Measurements from ENCODE around the gene URM1.
"Not testable (repeated sequence)": the region's sequence is repeated elsewhere in the genome, so short reads cannot be mapped to it uniquely, and the experiment has no call there.

Gene URM1

DNA sequence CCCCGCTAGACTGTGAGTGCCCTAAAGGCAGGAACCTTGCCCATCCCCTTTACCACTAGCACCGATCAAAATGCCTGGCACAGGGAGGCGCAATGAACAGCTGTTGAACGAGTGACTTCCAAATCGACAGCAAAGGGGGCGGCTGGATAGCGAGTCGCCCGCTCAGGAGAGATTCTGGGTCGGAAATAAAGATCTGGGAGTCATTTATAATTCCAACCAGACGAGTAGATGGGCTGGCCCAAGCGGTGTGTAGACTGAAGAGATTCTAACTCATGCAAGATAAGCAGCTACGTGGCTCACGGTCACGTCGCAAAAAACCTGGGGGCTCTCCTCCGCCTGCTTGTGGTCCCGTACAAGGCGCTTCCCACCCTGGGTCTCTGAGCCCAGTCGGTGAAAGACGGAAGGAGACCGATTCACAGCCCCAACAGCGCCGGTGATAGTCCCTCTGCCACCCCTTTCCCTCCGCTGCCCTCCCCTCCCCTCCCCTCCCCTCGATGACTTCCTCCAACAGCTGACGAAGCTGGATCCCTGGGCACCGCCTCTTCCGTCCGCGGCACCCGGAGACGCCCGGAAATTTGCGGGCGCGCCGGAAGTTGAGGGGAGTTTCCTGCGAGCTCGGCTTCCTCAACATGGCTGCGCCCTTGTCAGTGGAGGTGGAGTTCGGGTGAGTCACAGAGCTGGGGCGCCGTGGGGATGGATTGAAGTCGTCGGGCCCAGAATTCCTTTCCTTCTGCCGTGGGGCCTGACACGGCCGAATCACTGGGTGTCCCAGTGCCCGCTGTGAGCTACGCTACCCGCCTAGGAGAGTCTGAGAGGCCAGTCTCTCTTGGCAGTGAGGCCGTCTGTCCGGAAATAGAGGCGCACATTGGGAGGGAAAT, at the start of gene URM1:
Gene URM1, plus strand, starts transcription at position 623 of the 878 bp plus-strand sequence. Its CDS starts 7 bp downstream, at position 630.
- DNase-seq (ENCODE audit: insufficient read length, low spot score) (peak; percentile 98), FAIRE-seq (peak; percentile 94)

- FAIRE-seq (no peak), DNase-seq (ENCODE audit: insufficient read length, low spot score) (no peak)
These were observed 49.2 kb upstream of the URM1 start for GRCh38 chr9:128321879-128322403.

- peak; percentile 85 for FAIRE-seq
- peak; percentile 89 for DNase-seq (ENCODE audit: insufficient read length, low spot score)
These were observed 48.6 kb upstream of the URM1 start, which contains the start of the genes COQ4 and TRUB2 for GRCh38 chr9:128322404-128323211. COQ4 (plus strand) TSS chr9:128322839; CDS start chr9:128322859, 20 bp downstream. TRUB2 (minus strand) TSS chr9:128322447; CDS start chr9:128322408, 39 bp downstream.

DNA sequence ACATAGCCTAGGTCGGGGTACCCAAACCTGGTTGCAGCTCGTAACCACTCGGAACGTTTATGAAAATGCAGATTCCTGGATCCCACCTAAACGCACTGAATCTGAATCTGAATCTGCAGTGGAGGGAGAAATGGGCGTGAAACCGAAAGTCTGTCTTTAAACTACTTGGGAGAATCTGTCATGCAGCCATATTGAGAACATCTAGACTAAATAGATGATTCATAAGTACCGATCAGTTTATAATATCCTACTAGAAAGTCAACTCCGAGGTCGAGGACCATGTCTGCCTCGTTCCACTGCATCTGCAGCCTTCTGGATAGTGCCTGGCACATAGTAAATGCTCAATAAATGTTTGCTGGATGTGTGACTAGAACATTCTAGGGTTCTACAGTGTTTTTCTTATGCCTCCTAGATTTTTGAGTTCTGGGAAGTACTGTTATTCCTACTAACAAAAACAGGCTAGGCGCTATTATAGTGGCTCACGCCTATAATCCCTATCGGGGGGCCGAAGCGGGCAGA, 47.9 kb upstream of the URM1 start:
- DNase-seq (ENCODE audit: insufficient read length, low spot score) (no peak), FAIRE-seq (no peak)

DNA sequence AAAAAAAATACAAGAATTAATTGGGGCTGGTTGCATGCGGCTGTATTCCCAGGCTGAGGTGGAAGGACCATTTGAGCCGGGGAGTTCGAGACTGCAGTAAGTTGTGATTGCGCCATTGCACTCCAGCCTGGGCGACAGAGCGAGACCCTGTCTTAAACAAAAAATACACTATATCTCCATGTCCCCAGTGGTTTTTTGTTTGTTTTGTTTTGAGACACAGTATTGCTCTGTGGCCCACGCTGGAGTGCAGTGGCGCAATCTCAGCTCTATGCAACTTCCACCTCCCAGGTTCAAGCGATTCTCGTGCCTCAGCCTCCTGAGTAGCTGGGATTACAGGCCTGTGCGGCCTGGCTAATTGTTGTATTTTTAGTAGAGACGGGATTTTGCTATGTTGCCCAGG, 47.4 kb upstream of the URM1 start:
- DNase-seq (ENCODE audit: insufficient read length, low spot score) (no peak), FAIRE-seq (no peak)

DNA sequence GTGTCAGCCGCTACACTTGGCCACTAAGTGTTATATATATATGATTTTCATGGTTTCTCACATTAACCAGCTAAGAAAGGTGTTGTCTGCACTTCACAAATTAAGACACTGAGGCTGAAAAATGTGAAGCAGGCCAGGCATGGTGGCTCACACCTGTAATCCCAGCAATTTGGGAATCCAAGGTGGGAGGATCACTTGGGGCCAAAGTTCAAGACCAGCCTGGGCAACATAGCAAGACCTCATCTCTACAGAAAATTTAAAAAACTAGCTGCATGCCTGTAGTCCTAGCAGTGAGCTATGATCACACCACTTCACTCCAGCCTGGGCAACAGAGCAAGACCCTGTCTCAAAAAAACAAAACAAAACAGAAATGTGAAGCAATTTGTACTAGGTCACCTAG, 46.8 kb upstream of the URM1 start:
- DNase-seq (ENCODE audit: insufficient read length, low spot score) (no peak), FAIRE-seq (no peak)

DNA sequence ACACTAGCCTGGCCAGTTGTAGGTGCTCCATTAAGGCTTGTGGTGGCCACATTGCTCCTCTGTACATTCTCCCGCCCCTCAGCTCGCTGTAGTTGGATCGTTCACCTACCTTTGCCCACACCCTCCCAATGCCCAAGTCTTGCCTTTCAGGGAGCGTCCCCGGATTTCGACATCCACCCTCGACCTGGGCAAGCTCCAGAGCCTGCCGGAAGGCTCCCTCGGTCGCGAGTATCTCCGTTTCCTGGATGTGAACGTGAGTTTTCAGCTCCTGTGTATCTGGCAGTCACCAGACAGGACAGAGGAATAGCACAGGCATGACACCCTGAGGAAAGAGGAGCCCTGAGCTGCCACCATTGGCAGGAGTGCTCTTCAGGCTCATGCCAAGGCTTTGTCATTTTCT, 45.5 kb upstream of the URM1 start:
- no peak for FAIRE-seq
- no peak for DNase-seq (ENCODE audit: insufficient read length, low spot score)

GRCh38 chr9:128333451-128333869, 37.7 kb upstream of the URM1 start:
- DNase-seq (ENCODE audit: insufficient read length, low spot score) (no peak), FAIRE-seq (no peak)

- FAIRE-seq, result no peak
- DNase-seq (ENCODE audit: insufficient read length, low spot score), result no peak
These were observed 36.0 kb upstream of the URM1 start for GRCh38 chr9:128335161-128335560.

DNA sequence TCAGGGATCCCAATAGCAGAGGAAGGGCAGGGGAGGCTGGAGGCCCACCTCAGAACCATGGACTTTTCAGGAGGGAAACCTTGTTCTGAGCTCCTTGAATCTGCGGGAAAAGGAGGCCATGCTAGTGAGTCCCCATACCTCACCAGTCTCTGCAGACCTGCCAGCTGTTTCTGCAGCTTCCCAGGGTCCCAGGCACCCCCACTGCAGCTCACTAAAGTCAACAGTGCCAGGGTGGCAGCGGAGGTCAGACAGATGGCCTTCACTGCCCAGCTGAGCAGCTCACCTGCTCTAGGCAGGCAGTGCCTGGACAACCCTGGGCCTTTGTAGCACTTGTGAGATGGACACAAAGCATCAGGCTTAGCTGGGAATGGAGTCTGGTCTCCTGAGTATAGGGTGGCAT, 35.3 kb upstream of the URM1 start:
- FAIRE-seq, result no peak
- no peak for DNase-seq (ENCODE audit: insufficient read length, low spot score)

- no peak for DNase-seq (ENCODE audit: insufficient read length, low spot score)
- FAIRE-seq, result no peak
These were observed 33.2 kb upstream of the URM1 start for GRCh38 chr9:128337936-128338335.

GRCh38 chr9:128338852-128339614, 32.1 kb upstream of the URM1 start:
- not testable (repeated sequence) for DNase-seq (ENCODE audit: insufficient read length, low spot score); FAIRE-seq

DNA sequence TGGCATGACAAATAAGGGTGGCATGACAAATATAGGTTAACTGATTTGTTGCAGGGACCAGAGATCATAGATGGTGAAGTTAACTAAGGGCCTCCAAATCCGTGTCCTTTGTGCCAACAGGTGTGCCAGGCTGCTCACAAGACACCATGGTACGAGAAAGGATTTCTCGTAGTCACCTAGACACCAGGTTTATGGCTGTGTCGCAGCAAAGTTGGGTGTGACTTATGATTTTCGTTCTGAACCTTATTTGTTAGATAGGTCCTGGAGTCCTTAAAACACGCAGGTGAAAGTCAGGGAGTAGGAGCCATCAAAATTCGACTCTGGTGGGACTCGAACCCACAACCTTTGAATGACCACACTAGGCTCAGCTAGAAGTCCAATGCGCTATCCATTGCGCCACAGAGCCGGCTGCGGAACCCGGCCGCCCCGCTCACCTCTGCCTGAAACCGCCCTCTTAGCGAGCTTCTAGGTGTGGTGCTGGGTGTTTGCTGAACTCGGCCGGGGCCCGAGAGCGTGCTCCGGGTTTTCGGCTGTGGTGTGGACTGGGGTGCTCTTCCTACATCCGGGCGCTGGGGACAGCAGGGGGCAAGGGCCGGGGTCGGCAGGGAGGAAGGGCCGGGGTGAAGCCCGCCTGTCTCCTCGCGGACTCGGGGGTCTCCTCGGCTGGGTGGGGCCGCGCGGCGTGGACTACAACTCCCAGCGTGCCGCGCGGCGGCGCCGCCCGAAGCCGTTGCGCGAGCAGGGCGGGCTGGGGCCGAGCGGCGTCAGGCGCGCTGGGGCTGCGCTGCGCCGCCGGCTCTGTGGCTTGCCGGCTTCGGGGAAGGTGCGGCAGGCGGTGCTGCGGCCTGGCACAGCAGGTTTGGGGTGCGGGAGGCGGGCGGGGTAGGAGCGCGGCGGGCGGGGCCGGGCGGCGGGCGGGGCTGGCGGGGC, 31.1 kb upstream of the URM1 start, which contains the start of gene SLC27A4:
Gene SLC27A4, plus strand, starts transcription at position 767 of the 930 bp plus-strand sequence. CDS start 2,606 bp downstream, outside the sequence.
- DNase-seq (ENCODE audit: insufficient read length, low spot score), result peak; percentile 95
- peak; percentile 63 for FAIRE-seq

- DNase-seq (ENCODE audit: insufficient read length, low spot score), result no peak
- no peak for FAIRE-seq
These were observed 30.3 kb upstream of the URM1 start for GRCh38 chr9:128340691-128341434.

DNA sequence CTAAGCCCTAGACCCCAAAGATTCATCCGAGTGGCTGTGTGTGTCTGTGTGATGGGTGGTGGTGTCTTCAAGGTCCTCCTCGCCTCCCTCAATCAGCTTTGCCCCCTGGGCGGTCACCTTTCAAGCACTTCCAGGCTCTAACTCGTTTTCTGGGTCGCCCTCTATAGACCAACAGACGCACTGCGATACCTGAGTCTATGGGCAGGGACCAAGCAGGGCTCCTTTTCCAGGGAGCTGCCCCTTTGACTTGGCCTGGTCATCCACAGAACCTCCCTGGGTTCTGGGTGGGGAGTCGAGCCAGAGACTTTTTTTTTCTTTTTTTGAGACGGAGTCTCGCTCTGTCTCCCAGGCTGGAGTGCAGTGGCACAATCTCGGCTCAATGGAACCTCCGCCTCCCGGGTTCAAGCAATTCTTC, 29.7 kb upstream of the URM1 start:
- FAIRE-seq (peak; percentile 56), DNase-seq (ENCODE audit: insufficient read length, low spot score) (peak; percentile 92)

GRCh38 chr9:128342971-128343680, 28.0 kb upstream of the URM1 start:
- no peak for DNase-seq (ENCODE audit: insufficient read length, low spot score)
- no peak for FAIRE-seq

DNA sequence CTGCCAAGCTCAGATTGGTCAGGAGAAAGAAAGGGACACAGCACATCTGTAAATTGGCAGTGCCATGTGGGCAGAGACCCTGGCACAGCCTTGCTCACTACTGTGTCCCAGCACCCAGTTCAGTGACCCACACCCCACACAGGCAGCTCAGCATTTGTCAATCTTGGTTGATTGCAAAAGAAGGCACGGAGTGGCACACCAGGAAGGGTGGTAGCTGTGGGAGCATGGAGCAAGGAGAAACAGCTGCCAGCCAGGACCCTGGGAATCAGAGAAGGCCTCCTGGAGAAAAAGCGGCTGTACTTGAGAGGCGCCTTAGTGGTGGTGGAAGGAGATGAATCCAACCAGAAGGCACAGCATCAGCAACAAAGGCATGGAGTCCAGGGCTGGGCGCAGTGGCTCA, 27.3 kb upstream of the URM1 start:
- DNase-seq (ENCODE audit: insufficient read length, low spot score) (no peak), FAIRE-seq (no peak)

All from GM19239 (cell line).